D721Med (cell line): ENCODE results near the gene JAK1.

Experiments
- DNase-seq: peaks from one replicate; pipeline ENCODE4 v3.0.0; 2011; ENCODE audit warnings: low spot score; ENCODE audit not compliant: insufficient read length
- FAIRE-seq: peaks from 2 replicates; lab custom pipeline; 2011; peaks lifted over from hg19 to GRCh38; lab: Jason Lieb, UNC
- TF ChIP-seq, protein P1 (sequence below): IDR thresholded peaks from 2 replicates; pipeline ENCODE4 v1.5.1; 2012; ENCODE audit warnings: mild to moderate bottlenecking, control low read depth; ENCODE audit not compliant: insufficient read depth; ENCODE audit errors: missing control alignments

The JAK1 gene

DNA sequence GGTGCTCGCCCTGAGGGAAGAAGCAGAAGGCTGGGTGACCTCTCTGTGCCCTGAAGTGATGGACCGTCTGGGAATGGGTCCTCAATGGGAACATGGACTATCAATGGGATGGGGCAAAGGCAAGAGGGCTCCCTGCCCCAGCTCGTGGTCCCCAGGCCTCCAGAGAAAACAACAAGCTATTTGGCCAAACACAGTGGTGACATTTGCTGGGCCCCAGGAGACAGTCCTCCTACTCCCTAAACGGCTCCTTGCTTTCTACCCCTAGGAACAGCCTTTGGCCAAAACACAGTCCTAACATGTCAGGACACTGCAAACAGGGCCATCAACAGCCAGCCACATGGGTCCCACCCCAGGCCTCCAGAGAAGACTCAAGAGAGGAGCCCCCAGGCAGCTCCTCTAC is 118.7 kb downstream of the JAK1 start:
- no peak for FAIRE-seq
- TF ChIP-seq, protein P1, sequence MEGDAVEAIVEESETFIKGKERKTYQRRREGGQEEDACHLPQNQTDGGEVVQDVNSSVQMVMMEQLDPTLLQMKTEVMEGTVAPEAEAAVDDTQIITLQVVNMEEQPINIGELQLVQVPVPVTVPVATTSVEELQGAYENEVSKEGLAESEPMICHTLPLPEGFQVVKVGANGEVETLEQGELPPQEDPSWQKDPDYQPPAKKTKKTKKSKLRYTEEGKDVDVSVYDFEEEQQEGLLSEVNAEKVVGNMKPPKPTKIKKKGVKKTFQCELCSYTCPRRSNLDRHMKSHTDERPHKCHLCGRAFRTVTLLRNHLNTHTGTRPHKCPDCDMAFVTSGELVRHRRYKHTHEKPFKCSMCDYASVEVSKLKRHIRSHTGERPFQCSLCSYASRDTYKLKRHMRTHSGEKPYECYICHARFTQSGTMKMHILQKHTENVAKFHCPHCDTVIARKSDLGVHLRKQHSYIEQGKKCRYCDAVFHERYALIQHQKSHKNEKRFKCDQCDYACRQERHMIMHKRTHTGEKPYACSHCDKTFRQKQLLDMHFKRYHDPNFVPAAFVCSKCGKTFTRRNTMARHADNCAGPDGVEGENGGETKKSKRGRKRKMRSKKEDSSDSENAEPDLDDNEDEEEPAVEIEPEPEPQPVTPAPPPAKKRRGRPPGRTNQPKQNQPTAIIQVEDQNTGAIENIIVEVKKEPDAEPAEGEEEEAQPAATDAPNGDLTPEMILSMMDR = no peak
- DNase-seq = no peak

DNA sequence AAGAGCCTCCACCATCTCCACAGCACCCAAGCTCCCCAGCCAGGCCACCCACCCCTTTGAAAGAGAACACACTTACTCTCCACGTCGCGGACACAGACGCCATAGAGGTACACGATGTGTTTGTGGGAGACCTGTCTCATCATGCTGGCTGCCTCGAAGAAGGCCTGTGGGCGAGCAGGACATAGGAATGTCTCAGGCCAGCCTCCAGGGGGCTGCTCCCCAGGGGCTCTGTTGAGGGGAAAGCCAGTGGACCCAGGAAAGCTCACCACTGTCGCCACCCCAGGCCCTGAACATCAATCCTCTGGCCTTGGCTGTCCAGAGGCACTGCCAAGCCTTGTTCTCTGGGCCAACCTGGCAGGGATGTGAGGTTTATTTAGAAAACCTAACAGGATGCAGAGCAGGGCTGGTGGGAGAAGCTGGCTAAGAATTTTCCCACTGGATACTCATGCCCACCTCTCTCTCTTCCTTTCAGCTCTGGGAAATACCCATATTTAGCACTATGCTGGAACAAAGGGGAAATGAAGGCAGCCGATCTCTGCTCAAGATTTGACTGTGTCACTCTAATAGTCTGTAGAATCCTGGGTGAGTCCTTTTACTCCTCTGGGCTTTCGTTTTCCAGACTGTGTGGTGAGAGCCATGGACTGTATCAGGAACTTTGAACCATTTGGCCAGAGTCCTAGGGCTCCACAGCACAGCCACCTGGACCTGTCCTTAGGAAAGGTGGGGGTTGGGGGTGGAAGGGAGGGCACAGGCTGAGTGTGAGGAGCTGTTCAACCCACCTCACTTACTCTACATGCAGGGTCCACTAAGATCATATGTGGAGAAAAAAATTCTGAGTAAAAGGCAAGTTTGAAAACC is 119.5 kb downstream of the JAK1 start:
- TF ChIP-seq, protein P1 = no peak
- FAIRE-seq = no peak
- DNase-seq = no peak

DNA sequence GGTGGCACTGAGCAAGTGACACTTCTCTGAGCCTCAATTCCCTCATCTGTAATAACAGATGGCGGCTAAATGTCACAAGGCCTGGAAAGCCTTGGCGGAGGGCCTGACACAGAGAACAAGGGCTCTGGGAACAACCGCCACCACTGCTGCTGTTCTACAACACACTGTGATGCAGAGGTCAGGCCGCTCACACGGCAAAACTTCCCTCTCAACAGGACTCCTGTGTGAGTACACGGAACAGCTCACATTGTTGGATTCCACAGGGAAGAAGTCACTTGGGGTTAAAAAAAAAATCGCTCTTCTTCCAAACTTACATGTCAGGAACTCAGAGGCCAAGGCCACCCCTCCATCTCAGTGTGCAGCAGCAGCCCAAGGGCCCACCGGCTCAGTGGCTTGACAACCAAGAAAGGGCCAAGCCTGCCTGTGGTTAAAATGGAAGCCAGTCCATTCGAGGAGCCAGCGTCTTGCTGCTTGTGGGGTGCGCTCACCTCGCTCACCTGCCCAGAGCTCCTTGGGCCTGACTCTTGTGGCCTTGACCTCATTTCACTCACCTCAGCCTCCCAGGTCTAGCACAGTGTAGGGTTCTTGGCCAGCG is 120.4 kb downstream of the JAK1 start:
- no peak for FAIRE-seq
- DNase-seq = no peak
- TF ChIP-seq, protein P1 = no peak

DNA sequence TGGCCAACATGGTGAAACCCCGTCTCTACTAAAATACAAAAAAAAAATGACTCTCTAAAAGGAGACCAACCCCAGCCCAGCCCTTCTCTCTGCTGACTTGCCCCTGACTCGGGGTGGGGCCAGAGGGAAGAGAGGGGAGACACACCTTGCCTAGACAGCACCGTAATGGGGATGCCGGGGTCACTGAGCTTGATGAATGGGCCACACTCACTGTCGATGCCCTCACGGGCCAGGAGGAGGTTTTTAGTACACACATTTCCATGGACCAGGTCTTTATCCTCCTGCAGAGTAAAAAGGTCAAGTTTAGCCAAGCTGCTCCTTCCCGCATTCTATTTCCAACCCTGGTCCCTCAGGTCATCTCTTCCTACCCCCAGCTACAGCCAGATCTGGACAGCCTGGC is 121.7 kb downstream of the JAK1 start:
- TF ChIP-seq, protein P1 = no peak
- FAIRE-seq = no peak
- DNase-seq = no peak

DNA sequence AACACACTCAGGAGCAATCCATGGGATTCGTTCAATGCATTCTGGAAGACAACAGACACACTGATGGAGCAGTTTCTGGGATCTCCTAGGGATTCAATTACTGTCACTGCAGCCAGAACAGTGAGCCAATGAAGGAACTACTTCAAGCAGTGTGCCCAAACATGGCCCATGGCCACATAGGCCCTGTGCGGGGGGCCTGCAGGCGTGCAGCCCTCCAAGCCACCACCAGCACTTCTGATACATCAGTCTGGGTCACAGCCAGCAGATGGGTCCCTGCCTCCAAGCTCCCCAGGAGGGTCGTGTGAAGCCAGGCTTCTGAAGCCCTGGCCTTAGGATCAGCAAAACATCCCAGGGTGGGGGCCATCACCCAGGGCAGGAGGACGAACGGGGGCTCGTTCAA is 122.2 kb downstream of the JAK1 start:
- DNase-seq (no peak), FAIRE-seq (no peak)
- TF ChIP-seq, protein P1 = no peak

DNA sequence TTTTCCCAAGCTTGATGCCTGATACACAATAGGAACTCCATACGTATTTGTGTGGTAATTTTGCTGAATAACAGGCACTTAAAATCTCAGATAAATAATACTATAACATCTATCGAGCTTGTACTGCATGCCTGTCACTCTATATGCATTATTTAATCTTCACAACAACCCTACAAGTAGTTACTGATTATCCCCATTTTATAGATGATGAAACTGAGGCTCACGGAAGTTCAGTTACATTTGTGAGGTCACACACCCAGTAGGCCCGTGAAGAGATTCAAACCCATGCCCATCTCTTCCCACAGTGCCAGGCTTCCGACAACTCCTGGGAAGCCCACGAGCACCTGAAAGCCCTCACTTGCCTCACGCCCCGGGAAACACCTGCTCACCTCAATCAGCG is 122.7 kb downstream of the JAK1 start:
- DNase-seq (no peak), FAIRE-seq (no peak)
- TF ChIP-seq, protein P1 = no peak

DNA sequence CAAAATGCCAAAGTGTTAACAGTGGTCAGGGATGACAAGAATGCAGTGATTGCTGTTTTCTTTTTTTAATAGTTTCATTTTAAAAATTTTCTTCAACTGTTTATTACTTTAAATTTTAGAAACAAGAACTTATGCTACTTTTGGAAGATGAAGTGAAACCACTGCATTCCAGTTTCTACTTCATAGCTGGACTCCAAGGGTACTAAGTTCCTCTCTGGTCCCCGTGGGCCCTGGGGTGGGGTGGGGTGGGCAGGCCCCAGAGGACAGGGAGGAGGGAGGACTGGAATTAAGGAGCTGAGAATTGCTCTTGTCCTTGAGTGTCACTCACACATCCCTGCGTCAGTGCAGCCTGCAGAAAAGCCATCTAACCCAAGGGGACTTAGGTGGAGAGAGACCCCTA is 124.1 kb downstream of the JAK1 start:
- TF ChIP-seq, protein P1 = no peak
- FAIRE-seq (no peak), DNase-seq (no peak)
